MCF 10A (cell line): ENCODE results near the gene HMGN5. TPM values are rescaled to one million over a fixed set of nuclear protein-coding genes. Genes with fewer than 3 reads are reported as not detected.
A peak's percentile ranks its signal among the peaks of the same experiment; 100 is the strongest.

ENCODE experiments used
- Bru-seq: library from RNA; stranded (reverse); fragments of 400-500 nt; gene quantifications from one replicate; lab custom pipeline; 2021; lab: Mats Ljungman, UMichigan
- BruChase-seq, 2 experiments: library from RNA; stranded (reverse); fragments of 400-500 nt; gene quantifications; one replicate each; lab custom pipeline; 2021; lab: Mats Ljungman, UMichigan
- BruUV-seq: library from RNA; stranded (reverse); fragments of 400-500 nt; replicated peaks from 2 replicates; lab custom pipeline; 2021; lab: Mats Ljungman, UMichigan
- CTCF ChIA-PET: fragments of 300-600 bp; sonication (Branson Sonifier 250); formaldehyde crosslinking; extraction: SDS; loops from one replicate; lab custom pipeline; 2021; ENCODE audit warnings: antibody characterized with exemption, inconsistent platforms; lab: Yijun Ruan, JAX
- POLR2A ChIA-PET: fragments of 300-600, 350-650 bp; sonication (Branson Sonifier 250); formaldehyde crosslinking; extraction: SDS; loops from one replicate; lab custom pipeline; 2020; ENCODE audit warnings: antibody characterized with exemption, inconsistent platforms; lab: Yijun Ruan, JAX
- DNase-seq: peaks from one replicate; pipeline ENCODE4 v3.0.0-alpha.2; 2018; ENCODE audit not compliant: unreplicated experiment
- H3K27ac Mint-ChIP-seq: one replicate; pipeline ENCODE4 v1.8.0; 2022; ENCODE audit warnings: mild to moderate bottlenecking, low read depth, mixed read lengths; ENCODE audit not compliant: unreplicated experiment
- H3K27me3 Mint-ChIP-seq: one replicate; pipeline ENCODE4 v1.8.0; 2022; ENCODE audit warnings: mixed read lengths; ENCODE audit not compliant: insufficient read depth, unreplicated experiment
- H3K36me3 Mint-ChIP-seq: one replicate; pipeline ENCODE4 v1.8.0; 2022; ENCODE audit warnings: mild to moderate bottlenecking, moderate library complexity, mixed read lengths; ENCODE audit not compliant: insufficient read depth, unreplicated experiment
- H3K4me1 Mint-ChIP-seq: one replicate; pipeline ENCODE4 v1.8.0; 2022; ENCODE audit warnings: mixed read lengths; ENCODE audit not compliant: insufficient read depth, unreplicated experiment
- H3K4me3 Mint-ChIP-seq: one replicate; pipeline ENCODE4 v1.8.0; 2022; ENCODE audit warnings: mild to moderate bottlenecking, moderate library complexity, mixed read lengths; ENCODE audit not compliant: unreplicated experiment
- H3K9me3 Mint-ChIP-seq: one replicate; pipeline ENCODE4 v1.8.0; 2022; ENCODE audit warnings: mixed read lengths; ENCODE audit not compliant: unreplicated experiment
- intact Hi-C: fragments of 100-400 bp; cut with micrococcal nuclease; formaldehyde crosslinking; loops from 2 replicates; pipeline ENCODE4 v1.14.1; 2022
- long read RNA-seq: library from polyadenylated mRNA; stranded (forward); transcript quantifications from one replicate; pipeline ENCODE4 v2.0.0, GENCODE V29; 2022
- total RNA-seq: library from RNA; stranded (reverse); gene quantifications from 2 replicates; pipeline ENCODE4 v1.2.3, GENCODE V29; 2022
- TF ChIP-seq, protein P1 (sequence below): fragments of 200-600 bp; IDR thresholded peaks from one replicate; pipeline ENCODE4 v1.8.0; 2022; ENCODE audit warnings: antibody characterized with exemption, mild to moderate bottlenecking; ENCODE audit not compliant: unreplicated experiment

HMGN5 gene, protein sequence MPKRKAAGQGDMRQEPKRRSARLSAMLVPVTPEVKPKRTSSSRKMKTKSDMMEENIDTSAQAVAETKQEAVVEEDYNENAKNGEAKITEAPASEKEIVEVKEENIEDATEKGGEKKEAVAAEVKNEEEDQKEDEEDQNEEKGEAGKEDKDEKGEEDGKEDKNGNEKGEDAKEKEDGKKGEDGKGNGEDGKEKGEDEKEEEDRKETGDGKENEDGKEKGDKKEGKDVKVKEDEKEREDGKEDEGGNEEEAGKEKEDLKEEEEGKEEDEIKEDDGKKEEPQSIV
- 6.6 and 11.8 TPM in 2 replicates for total RNA-seq
- percentile 46 among the genes with signal in this experiment for Bru-seq, nascent RNA
- percentile 48 among the genes with signal in this experiment for BruChase-seq, experiment 1, labeled RNA remaining after a 6-hour chase
- BruChase-seq, experiment 2, labeled RNA remaining after a 2-hour chase: percentile 46 among the genes with signal in this experiment
- long read RNA-seq, transcript HMGN5-203 (6 exons, 578 nt): major isoform, 27 of 65 reads
- long read RNA-seq, partial matches to known transcripts: 0 of 65 reads
- long read RNA-seq, other reads (novel, unspliced or antisense): 34 of 65 reads

DNA sequence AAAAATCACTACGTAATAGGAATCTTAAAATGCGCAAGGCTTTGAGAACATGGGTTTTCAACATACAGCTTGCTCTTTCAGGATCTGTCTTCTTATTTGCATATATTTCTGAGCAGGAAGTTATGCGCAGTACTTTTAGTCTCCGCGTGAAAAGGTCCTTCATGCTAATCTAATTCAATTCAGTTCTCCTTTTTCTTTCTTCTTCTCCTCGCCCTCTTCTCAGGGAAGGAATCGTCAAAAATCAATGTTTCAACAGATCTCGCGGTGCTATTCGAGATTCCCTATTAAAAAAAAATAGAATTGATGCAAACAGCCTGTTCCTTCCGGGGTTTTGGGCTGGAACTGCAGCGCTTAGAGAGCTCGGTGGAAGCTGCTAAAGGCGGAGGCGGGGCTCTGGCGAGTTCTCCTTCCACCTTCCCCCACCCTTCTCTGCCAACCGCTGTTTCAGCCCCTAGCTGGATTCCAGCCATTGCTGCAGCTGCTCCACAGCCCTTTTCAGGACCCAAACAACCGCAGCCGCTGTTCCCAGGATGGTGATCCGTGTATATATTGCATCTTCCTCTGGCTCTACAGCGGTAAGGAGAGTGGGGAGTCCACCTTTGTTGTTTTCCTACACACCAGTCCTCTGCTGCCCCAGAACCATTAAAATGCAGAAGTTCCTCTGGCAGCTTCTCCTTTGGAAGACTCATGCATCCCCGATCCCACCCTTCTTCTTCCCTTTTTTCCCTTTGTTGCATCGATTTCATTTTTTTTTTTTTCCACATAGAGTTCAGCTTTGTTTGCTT lies at the start of gene HMGN5, which contains the start of gene SH3BGRL:
Gene HMGN5, minus strand, starts transcription at position 243 of the 785 bp plus-strand sequence. CDS start 80,364 bp downstream, outside the sequence.
Gene SH3BGRL, plus strand, starts transcription at position 432 of the 785 bp plus-strand sequence. Its CDS starts 99 bp downstream, at position 531.
- Mint-ChIP-seq H3K4me1 (peaks cover 15% of the 10 kb centered on the region), H3K27ac (peak within 1 kb of the TSS; percentile 95), H3K9me3 (peaks cover 22% of the 10 kb centered on the region), H3K4me3 (peak within 1 kb of the TSS; percentile 88), H3K36me3 (no peaks in the 10 kb centered on the region), H3K27me3 (no peaks in the 10 kb centered on the region)
- ChIA-PET POLR2A (interaction anchor here (0.6 to 2.9 kb wide), 16 partner anchors 9 to 940 kb away, joined by 3 to 55 read pairs (median 4); partner anchors contain the start of gene BRWD3), CTCF (interaction anchor here (0.6 to 1.2 kb wide), 6 partner anchors 8 to 167 kb away, joined by 3 to 4 read pairs (median 3); no protein-coding TSS in a partner anchor)
- intact Hi-C loops: loop anchor here (1.0 kb wide), 1 partner anchor 58 kb away; no protein-coding TSS in a partner anchor
- BruUV-seq: no TSS peak
- TF ChIP-seq, protein P1, sequence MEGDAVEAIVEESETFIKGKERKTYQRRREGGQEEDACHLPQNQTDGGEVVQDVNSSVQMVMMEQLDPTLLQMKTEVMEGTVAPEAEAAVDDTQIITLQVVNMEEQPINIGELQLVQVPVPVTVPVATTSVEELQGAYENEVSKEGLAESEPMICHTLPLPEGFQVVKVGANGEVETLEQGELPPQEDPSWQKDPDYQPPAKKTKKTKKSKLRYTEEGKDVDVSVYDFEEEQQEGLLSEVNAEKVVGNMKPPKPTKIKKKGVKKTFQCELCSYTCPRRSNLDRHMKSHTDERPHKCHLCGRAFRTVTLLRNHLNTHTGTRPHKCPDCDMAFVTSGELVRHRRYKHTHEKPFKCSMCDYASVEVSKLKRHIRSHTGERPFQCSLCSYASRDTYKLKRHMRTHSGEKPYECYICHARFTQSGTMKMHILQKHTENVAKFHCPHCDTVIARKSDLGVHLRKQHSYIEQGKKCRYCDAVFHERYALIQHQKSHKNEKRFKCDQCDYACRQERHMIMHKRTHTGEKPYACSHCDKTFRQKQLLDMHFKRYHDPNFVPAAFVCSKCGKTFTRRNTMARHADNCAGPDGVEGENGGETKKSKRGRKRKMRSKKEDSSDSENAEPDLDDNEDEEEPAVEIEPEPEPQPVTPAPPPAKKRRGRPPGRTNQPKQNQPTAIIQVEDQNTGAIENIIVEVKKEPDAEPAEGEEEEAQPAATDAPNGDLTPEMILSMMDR: no peak
- peak; percentile 83 for DNase-seq

DNA sequence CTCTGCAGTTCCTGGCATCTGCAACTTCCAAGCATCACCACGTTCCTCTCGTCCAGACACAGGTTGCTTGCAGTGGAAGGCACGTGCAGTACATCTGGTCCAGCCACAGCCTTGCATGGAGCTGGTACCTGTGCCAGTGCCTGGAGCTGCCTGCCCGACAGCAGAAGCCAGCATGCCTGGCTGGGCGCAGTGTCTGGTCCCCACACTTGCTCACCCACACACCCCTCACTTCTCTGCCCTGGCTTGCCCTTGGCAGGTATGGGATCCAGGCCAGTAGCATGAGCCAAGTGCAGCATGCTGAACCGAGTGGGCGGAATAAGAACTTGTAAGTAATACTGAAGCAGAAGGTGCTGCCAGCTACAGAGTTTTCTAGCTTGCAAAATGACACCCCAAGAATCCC lies 40.0 kb upstream of the HMGN5 start:
- TF ChIP-seq, protein P1: no peak
- Mint-ChIP-seq H3K27me3 (no peaks in the 10 kb centered on the region), H3K36me3 (peaks cover under 1% of the 10 kb centered on the region), H3K4me1 (no peaks in the 10 kb centered on the region), H3K4me3 (no peak overlapping the region), H3K9me3 (peaks cover 25% of the 10 kb centered on the region), H3K27ac (no peak overlapping the region)
- CTCF ChIA-PET: no interaction called here
- intact Hi-C loops: no loop called here
- BruUV-seq: no TSS peak
- DNase-seq: peak; percentile 17
- POLR2A ChIA-PET: no interaction called here

DNA sequence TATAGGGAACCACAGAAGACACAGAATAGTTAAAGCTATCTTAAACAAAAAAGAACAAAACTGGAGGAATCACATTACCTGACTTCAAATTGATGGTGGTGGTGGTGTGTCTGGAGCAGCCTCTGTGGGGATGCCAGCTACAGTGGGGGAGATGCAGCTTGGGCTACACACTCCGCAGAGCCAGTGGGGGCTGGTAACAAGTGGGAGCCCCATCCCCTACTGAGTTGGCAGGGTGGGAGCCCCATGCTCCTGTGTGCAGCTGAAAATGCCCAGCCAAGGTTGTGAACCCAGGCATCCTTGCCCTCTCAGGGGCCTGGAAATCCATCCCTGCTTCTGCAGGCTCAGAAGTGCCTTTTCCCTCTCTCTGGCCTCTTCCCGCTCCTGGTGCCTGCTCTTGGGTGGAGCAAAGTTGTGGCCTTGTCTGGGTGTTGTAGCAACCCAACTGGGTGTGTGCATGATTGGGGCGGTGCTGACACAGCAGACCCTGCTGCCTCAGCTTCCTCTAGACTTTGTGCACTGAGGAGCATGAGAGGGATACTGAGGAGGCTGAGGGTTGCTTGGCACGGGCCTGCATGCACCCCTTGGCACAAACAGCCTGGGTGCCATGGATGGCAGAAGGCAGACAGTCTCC lies 39.1 kb upstream of the HMGN5 start:
- no peak for DNase-seq
- no TSS peak for BruUV-seq
- Mint-ChIP-seq H3K9me3 (peaks cover 30% of the 10 kb centered on the region), H3K4me1 (no peaks in the 10 kb centered on the region), H3K4me3 (no peak overlapping the region), H3K27ac (no peak overlapping the region), H3K36me3 (peaks cover 5% of the 10 kb centered on the region), H3K27me3 (no peaks in the 10 kb centered on the region)
- CTCF ChIA-PET: no interaction called here
- intact Hi-C loops: no loop called here
- POLR2A ChIA-PET: no interaction called here
- TF ChIP-seq, protein P1: no peak
